ENCODE data around the gene UQCRC2. TPM values are rescaled to one million over a fixed set of nuclear protein-coding genes. Genes with fewer than 3 reads are reported as not detected.

The UQCRC2 gene
- total RNA-seq, 1 experiment from 2014 or later = 299 TPM

DNA sequence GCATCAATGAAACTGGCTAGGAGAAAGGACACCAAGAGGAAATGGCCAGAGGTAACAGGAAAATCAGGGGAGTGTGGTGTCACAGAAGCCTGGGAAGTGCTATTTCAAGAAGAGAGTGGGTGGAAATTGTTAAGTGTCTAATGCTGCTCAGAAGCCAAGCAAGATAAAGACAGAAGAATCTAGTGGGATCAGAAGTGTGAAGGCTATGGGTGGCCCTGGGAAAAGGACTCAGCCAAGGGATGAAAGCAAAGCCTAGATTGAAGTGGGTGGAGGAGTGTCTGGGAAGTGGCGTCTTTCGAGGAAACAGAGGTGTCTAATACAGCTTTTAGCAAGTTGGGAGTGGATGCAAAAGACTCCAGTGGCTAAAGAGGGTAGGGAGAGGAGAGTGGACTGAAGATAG is 34.3 kb downstream of the UQCRC2 start:
- Histone ChIP-seq H3K4me2 (no peak overlapping the region), H3F3A (ENCODE audit: insufficient read depth, low read depth) (peaks cover 3% of the 10 kb centered on the region), H3K9me3 (ENCODE audit: insufficient read depth, low read depth) (no peaks in the 10 kb centered on the region), H3K9me2 (ENCODE audit: insufficient read depth) (no peaks in the 10 kb centered on the region), H2AFZ (no peak overlapping the region), H4K20me1 (ENCODE audit: insufficient read depth) (0 out of 2 replicates have a peak, but pooled peaks cover 3% of the 10 kb centered on the region), H3K4me3 (no peak overlapping the region), H3K27ac (no peak overlapping the region), H3K79me2 (ENCODE audit: low read depth) (no peaks in the 10 kb centered on the region), H3K4me1 (replicated peaks; ENCODE audit: insufficient read depth) (no peaks in the 10 kb centered on the region), H3K27me3 (ENCODE audit: insufficient read depth, low read depth) (no peaks in the 10 kb centered on the region), H3K36me3 (ENCODE audit: low read depth) (peaks cover 8% of the 10 kb centered on the region; the same call in 1 of the 2 replicates)
- BruUV-seq (replicated peaks) = no TSS peak
- intact Hi-C loops (cut with micrococcal nuclease; ENCODE audit: unreplicated experiment) = loop anchor here (5.0 kb wide), 2 partner anchors 90 to 110 kb away; no protein-coding TSS in a partner anchor
- ChIA-PET POLR2A (ENCODE audit: unreplicated experiment) (no interaction called here), CTCF (no interaction called here)
- DNase-seq = no peak
- TF ChIP-seq CTCF (conservative IDR thresholded peaks at IDR 0.05) = no peak
- no peak for TF ChIP-seq EZH2 (IDR thresholded peaks at IDR 0.05; ENCODE audit: low read depth)

GRCh38 chr16:21989133-21989532 is 36.0 kb downstream of the UQCRC2 start:
- TF ChIP-seq EZH2 (IDR thresholded peaks at IDR 0.05; ENCODE audit: low read depth) (no peak), CTCF (conservative IDR thresholded peaks at IDR 0.05) (no peak)
- CTCF ChIA-PET = interaction anchor here (0.6 to 2.2 kb wide), 3 partner anchors 13 to 874 kb away, joined by 5 to 11 read pairs (median 8); no protein-coding TSS in a partner anchor
- intact Hi-C loops (cut with micrococcal nuclease; ENCODE audit: unreplicated experiment) = loop anchor here (5.0 kb wide), 2 partner anchors 88 to 108 kb away; no protein-coding TSS in a partner anchor
- peaks cover 3% of the 10 kb centered on the region for H3F3A ChIP-seq (ENCODE audit: insufficient read depth, low read depth)
- no peaks in the 10 kb centered on the region for H3K36me3 ChIP-seq (ENCODE audit: low read depth)
- H3K4me3 ChIP-seq = no peak overlapping the region
- H3K9me3 ChIP-seq (ENCODE audit: insufficient read depth, low read depth) = no peaks in the 10 kb centered on the region
- no peak overlapping the region for H3K27ac ChIP-seq
- POLR2A ChIA-PET (ENCODE audit: unreplicated experiment) = no interaction called here
- no peak overlapping the region for H3K4me2 ChIP-seq
- no peaks in the 10 kb centered on the region for H3K4me1 ChIP-seq (replicated peaks; ENCODE audit: insufficient read depth)
- no TSS peak for BruUV-seq (replicated peaks)
- no peaks in the 10 kb centered on the region for H4K20me1 ChIP-seq (ENCODE audit: insufficient read depth)
- no peaks in the 10 kb centered on the region for H3K27me3 ChIP-seq (ENCODE audit: insufficient read depth, low read depth)
- H2AFZ ChIP-seq = no peak overlapping the region
- no peak for DNase-seq
- H3K79me2 ChIP-seq (ENCODE audit: low read depth) = no peaks in the 10 kb centered on the region
- H3K9me2 ChIP-seq (ENCODE audit: insufficient read depth) = no peaks in the 10 kb centered on the region

DNA sequence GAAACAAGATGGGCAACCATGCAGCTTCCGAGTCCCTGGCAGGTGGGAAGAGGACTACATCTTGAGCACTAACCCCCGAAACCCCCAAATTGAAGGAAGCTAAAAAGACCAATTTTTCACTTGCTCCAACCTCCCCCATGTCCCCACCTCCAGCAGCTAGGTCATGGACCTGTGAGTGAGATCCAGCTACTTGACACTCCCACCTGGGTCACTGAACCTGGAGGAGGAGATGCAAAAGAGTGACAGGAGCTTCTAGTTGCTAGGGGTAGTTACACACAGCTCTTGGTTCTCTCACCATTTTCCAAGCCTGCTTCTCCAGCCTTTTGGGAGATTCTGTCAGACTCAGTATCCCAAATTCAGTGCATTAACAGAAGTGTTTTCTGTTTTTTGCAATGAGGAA is 36.6 kb downstream of the UQCRC2 start:
- no peak for TF ChIP-seq CTCF (conservative IDR thresholded peaks at IDR 0.05)
- TF ChIP-seq EZH2 (IDR thresholded peaks at IDR 0.05; ENCODE audit: low read depth) = no peak
- no TSS peak for BruUV-seq (replicated peaks)
- ChIA-PET CTCF (interaction anchor here (0.6 to 2.2 kb wide), 3 partner anchors 12 to 875 kb away, joined by 5 to 11 read pairs (median 8); no protein-coding TSS in a partner anchor), POLR2A (ENCODE audit: unreplicated experiment) (interaction anchor here (0.6 kb wide), 1 partner anchor 40 kb away, joined by 6 read pairs; no protein-coding TSS in a partner anchor)
- H3K79me2 ChIP-seq (ENCODE audit: low read depth) = no peaks in the 10 kb centered on the region
- H3K9me3 ChIP-seq (ENCODE audit: insufficient read depth, low read depth) = no peaks in the 10 kb centered on the region
- H3K9me2 ChIP-seq (ENCODE audit: insufficient read depth) = no peaks in the 10 kb centered on the region
- H4K20me1 ChIP-seq (ENCODE audit: insufficient read depth) = no peaks in the 10 kb centered on the region
- no peaks in the 10 kb centered on the region for H3K27me3 ChIP-seq (ENCODE audit: insufficient read depth, low read depth)
- H3K27ac ChIP-seq = no peak overlapping the region
- no peak overlapping the region for H3K4me2 ChIP-seq
- no peaks in the 10 kb centered on the region for H3K4me1 ChIP-seq (replicated peaks; ENCODE audit: insufficient read depth)
- no peak overlapping the region for H2AFZ ChIP-seq
- peaks cover 3% of the 10 kb centered on the region for H3F3A ChIP-seq (ENCODE audit: insufficient read depth, low read depth)
- intact Hi-C loops (cut with micrococcal nuclease; ENCODE audit: unreplicated experiment) = loop anchor here (5.0 kb wide), 2 partner anchors 88 to 108 kb away; no protein-coding TSS in a partner anchor
- no peaks in the 10 kb centered on the region for H3K36me3 ChIP-seq (ENCODE audit: low read depth)
- H3K4me3 ChIP-seq = no peak overlapping the region
- DNase-seq = no peak

All from PC-9 (cell line).